Measurements from ENCODE around the gene AP4E1. TPM values are rescaled to one million over a fixed set of nuclear protein-coding genes. Genes with fewer than 3 reads are reported as not detected.
"Not testable (repeated sequence)": the region's sequence is repeated elsewhere in the genome, so short reads cannot be mapped to it uniquely, and the experiment has no call there.

AP4E1 gene
- total RNA-seq, 3 donors from 2014 or later, result 13.1 to 14.7 (median 14.4) TPM

- Mint-ChIP-seq H3K4me1 (ENCODE audit: low read depth) (no peaks in the 10 kb centered on the region), H3K4me3 (no peak overlapping the region), H3K9me3 (no peaks in the 10 kb centered on the region), H3K36me3 (ENCODE audit: insufficient read depth) (peaks cover 42% of the 10 kb centered on the region), H3K27me3 (ENCODE audit: low read depth) (no peaks in the 10 kb centered on the region)
- DNase-seq (no peak), ATAC-seq (no peak)
These were observed 35.2 kb downstream of the AP4E1 start for GRCh38 chr15:50943638-50944037.

GRCh38 chr15:50944672-50945071 lies 36.2 kb downstream of the AP4E1 start:
- H3K4me1 Mint-ChIP-seq (ENCODE audit: low read depth), result no peaks in the 10 kb centered on the region
- H3K27me3 Mint-ChIP-seq (ENCODE audit: low read depth), result no peaks in the 10 kb centered on the region
- DNase-seq, result no peak
- no peak overlapping the region for H3K4me3 Mint-ChIP-seq
- H3K9me3 Mint-ChIP-seq, result no peaks in the 10 kb centered on the region
- H3K36me3 Mint-ChIP-seq (ENCODE audit: insufficient read depth), result peaks cover 44% of the 10 kb centered on the region
- ATAC-seq, result no peak

DNA sequence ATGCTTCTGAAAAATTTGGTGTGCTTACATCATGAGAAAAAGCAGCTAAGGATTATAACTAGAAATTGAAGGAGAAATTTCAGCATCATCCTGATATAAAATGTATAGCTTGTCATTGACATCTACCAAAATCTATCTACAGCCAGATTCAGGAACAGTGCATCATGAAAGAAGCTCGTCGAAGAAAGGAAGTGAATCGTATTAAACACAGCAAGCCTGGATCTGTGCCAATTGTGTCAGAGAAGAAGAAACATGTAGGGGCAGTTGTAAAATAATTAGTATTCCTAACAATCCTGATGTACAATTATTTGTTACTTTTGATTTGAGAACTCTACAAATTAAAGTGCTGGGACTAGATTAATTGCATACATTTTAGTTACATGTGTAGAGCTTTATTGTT lies 37.2 kb downstream of the AP4E1 start:
- DNase-seq (no peak), ATAC-seq (no peak)
- Mint-ChIP-seq H3K36me3 (ENCODE audit: insufficient read depth) (peaks cover 50% of the 10 kb centered on the region), H3K4me3 (no peak overlapping the region), H3K4me1 (ENCODE audit: low read depth) (no peaks in the 10 kb centered on the region), H3K27me3 (ENCODE audit: low read depth) (no peaks in the 10 kb centered on the region), H3K9me3 (peaks cover 1% of the 10 kb centered on the region)

DNA sequence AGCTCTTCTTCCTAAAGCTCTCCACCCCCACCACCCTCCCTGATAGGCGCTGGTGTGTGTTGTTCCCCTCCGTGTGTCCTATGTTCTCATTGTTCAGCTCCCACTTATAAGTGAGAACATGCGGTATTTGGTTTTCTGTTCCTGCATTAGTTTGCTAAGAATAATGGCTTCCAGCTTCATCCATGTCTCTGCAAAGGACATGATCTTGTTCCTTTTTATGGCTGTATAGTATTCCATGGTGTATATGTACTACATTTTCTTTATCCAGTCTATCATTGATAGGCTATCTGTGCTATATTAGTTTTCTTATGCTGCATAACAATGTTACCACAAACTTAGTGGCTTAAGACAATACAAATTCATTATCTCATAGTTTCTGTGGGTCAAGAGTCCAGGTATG lies 42.3 kb downstream of the AP4E1 start:
- not testable (repeated sequence) for H3K4me3 Mint-ChIP-seq; H3K27me3 Mint-ChIP-seq (ENCODE audit: low read depth); ATAC-seq; DNase-seq; H3K4me1 Mint-ChIP-seq (ENCODE audit: low read depth)
- peaks cover 61% of the 10 kb centered on the region for H3K36me3 Mint-ChIP-seq (ENCODE audit: insufficient read depth)
- H3K9me3 Mint-ChIP-seq, result peaks cover 15% of the 10 kb centered on the region

DNA sequence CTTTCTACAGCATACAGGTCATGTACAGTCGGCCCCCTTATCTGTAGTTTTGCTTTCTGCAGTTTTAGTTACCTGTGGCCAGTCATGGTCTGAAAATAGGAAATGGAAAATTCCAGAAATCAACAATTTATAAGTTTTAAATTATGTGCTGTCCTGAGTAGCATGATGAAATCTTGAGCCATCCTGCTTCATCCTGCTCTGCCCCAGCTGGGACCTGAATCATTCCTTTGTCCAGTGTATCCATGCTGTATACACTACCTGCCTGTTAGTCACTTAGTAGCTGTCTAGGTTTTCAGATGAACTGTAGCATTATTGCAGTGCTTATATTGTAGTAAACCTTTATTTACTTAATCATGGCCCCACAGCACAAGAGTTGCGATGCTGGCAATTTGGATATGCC lies 44.8 kb downstream of the AP4E1 start:
- no peaks in the 10 kb centered on the region for H3K4me1 Mint-ChIP-seq (ENCODE audit: low read depth)
- DNase-seq (no peak), ATAC-seq (no peak)
- peaks cover 23% of the 10 kb centered on the region for H3K9me3 Mint-ChIP-seq
- H3K27me3 Mint-ChIP-seq (ENCODE audit: low read depth), result no peaks in the 10 kb centered on the region
- no peak overlapping the region for H3K4me3 Mint-ChIP-seq
- H3K36me3 Mint-ChIP-seq (ENCODE audit: insufficient read depth), result peaks cover 76% of the 10 kb centered on the region

DNA sequence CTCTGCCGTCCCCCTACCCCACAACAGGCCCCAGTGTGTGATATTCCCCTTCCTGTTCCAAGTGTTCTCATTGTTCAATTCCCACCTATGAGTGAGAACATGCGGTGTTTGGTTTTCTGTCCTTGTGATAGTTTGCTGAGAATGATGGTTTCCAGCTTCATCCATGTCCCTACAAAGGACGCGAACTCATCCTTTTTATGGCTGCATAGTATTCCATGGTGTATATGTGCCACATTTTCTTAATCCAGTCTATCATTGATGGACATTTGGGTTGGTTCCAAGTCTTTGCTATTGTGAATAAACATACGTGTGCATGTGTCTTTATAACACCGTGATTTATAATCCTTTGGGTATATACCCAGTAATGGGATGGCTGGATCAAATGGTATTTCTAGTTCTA lies 46.4 kb downstream of the AP4E1 start:
- not testable (repeated sequence) for H3K27me3 Mint-ChIP-seq (ENCODE audit: low read depth); H3K4me1 Mint-ChIP-seq (ENCODE audit: low read depth); H3K4me3 Mint-ChIP-seq; ATAC-seq; DNase-seq
- Mint-ChIP-seq H3K9me3 (peaks cover 31% of the 10 kb centered on the region), H3K36me3 (ENCODE audit: insufficient read depth) (peaks cover 82% of the 10 kb centered on the region)

GRCh38 chr15:50959717-50960116 lies 51.2 kb downstream of the AP4E1 start:
- Mint-ChIP-seq H3K4me1 (ENCODE audit: low read depth) (no peaks in the 10 kb centered on the region), H3K4me3 (no peak overlapping the region), H3K27me3 (ENCODE audit: low read depth) (no peaks in the 10 kb centered on the region), H3K36me3 (ENCODE audit: insufficient read depth) (peaks cover 77% of the 10 kb centered on the region), H3K9me3 (peaks cover 61% of the 10 kb centered on the region)
- no peak for ATAC-seq
- DNase-seq, result no peak

DNA sequence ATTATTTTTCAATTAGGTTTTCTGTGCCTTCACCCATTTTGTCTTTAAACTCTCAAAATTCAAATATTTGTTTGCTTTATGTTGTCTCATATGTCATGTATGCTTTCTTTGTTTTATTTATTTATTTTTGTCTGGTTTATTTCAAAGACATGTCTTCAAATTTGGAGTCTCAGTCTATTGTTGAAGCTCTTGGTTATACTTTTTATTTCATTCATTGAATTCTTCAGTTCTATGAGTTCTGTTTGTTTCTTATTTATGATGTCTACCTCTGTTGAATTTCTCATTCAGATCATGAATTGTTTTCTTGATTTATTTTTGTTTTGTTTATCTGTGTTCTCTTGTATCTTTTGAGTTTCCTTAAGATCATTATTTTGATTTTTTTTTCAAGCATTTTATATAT lies 55.6 kb downstream of the AP4E1 start:
- no peaks in the 10 kb centered on the region for H3K4me1 Mint-ChIP-seq (ENCODE audit: low read depth)
- peaks cover 66% of the 10 kb centered on the region for H3K9me3 Mint-ChIP-seq
- no peaks in the 10 kb centered on the region for H3K27me3 Mint-ChIP-seq (ENCODE audit: low read depth)
- DNase-seq (no peak), ATAC-seq (no peak)
- no peak overlapping the region for H3K4me3 Mint-ChIP-seq
- peaks cover 69% of the 10 kb centered on the region for H3K36me3 Mint-ChIP-seq (ENCODE audit: insufficient read depth)

GRCh38 chr15:50968353-50968752 lies 59.9 kb downstream of the AP4E1 start:
- H3K4me1 Mint-ChIP-seq (ENCODE audit: low read depth), result peaks cover 3% of the 10 kb centered on the region
- no peak for ATAC-seq
- no peak overlapping the region for H3K4me3 Mint-ChIP-seq
- peaks cover 78% of the 10 kb centered on the region for H3K36me3 Mint-ChIP-seq (ENCODE audit: insufficient read depth)
- no peaks in the 10 kb centered on the region for H3K27me3 Mint-ChIP-seq (ENCODE audit: low read depth)
- H3K9me3 Mint-ChIP-seq, result peaks cover 56% of the 10 kb centered on the region
- no peak for DNase-seq

DNA sequence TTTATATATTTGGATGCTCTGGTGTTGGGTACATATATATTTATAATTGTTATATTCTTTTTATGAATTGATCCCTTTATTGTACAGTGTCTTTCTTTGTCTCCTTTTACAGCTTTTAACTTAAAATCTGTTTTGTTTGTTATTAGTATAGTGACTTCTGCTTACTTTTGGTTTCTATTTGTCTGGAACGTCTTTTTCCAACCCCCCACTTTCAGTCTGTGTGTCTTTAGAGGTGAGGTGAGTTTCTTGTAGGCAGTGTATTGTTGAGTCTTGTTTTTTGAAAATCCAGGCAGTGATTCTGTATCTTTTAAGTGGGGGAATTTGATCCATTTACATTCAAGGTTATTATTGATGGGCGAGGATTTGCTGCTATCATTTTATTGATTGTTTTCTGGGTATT lies 62.0 kb downstream of the AP4E1 start:
- Mint-ChIP-seq H3K27me3 (ENCODE audit: low read depth) (no peaks in the 10 kb centered on the region), H3K4me1 (ENCODE audit: low read depth) (peaks cover 3% of the 10 kb centered on the region), H3K36me3 (ENCODE audit: insufficient read depth) (peaks cover 75% of the 10 kb centered on the region), H3K9me3 (peaks cover 45% of the 10 kb centered on the region), H3K4me3 (no peak overlapping the region)
- ATAC-seq, result no peak
- no peak for DNase-seq

DNA sequence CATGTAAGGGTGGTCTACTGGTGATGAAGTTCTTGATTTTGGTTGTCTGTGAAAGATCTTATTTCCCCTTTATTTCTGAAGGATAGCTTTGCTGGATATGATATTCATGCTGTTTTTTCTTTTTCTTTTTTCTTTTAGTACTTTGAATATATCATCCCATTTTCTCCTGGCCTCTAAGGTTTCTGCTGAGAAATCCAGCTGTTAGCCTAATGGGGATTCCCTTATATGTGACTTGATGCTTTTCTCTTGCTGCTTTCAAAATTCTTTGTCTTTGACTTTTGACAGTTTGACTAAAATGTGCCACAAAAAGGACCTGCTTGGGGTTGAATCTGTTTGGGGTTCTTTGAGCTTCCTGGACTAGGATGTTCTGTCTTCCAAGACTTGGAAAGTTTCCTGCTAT lies 62.6 kb downstream of the AP4E1 start:
- ATAC-seq (no peak), DNase-seq (no peak)
- H3K4me1 Mint-ChIP-seq (ENCODE audit: low read depth), result peaks cover 3% of the 10 kb centered on the region
- peaks cover 42% of the 10 kb centered on the region for H3K9me3 Mint-ChIP-seq
- peaks cover 75% of the 10 kb centered on the region for H3K36me3 Mint-ChIP-seq (ENCODE audit: insufficient read depth)
- H3K4me3 Mint-ChIP-seq, result no peak overlapping the region
- H3K27me3 Mint-ChIP-seq (ENCODE audit: low read depth), result no peaks in the 10 kb centered on the region

DNA sequence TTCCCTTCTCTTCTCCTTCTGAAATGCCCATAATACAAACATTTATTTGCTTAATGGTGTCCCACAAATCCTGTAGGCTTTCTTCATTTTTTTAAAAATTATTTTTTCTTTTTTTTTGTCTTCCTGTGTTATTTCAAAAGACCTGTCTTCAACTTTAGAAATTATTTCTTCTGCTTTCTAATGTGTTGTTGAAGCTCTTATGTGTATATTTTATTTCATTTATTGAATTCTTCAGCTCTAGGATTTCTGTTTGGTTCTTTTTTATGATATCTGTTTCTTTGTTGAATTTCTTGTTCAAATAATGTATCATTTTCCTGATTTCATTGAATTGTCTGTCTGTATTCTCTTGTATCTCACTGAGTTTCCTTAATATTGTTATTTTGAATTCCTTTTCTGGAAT lies 63.1 kb downstream of the AP4E1 start:
- ATAC-seq (no peak), DNase-seq (no peak)
- peaks cover 42% of the 10 kb centered on the region for H3K9me3 Mint-ChIP-seq
- H3K4me1 Mint-ChIP-seq (ENCODE audit: low read depth), result peaks cover 3% of the 10 kb centered on the region
- peaks cover 77% of the 10 kb centered on the region for H3K36me3 Mint-ChIP-seq (ENCODE audit: insufficient read depth)
- no peaks in the 10 kb centered on the region for H3K27me3 Mint-ChIP-seq (ENCODE audit: low read depth)
- H3K4me3 Mint-ChIP-seq, result no peak overlapping the region

DNA sequence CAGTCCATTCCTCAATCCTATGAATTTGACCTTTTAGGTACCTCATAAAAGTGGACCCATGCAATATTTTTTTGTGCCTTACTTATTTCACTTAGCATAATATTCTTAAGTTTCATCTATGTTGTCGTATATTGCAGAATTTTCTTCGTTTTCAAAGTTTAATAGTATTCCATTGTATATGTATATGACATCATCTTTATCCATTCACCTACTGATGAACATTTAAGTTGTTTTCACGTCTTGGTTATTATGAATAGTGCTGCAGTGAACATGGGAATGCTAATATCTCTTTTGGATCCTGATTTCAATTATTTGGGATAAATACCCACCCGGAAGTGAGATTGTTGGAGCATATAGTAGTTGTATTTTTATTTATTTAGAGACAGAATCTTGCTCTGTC lies 65.1 kb downstream of the AP4E1 start:
- Mint-ChIP-seq H3K4me3 (no peak overlapping the region), H3K27me3 (ENCODE audit: low read depth) (no peaks in the 10 kb centered on the region), H3K4me1 (ENCODE audit: low read depth) (peaks cover 5% of the 10 kb centered on the region), H3K9me3 (peaks cover 42% of the 10 kb centered on the region), H3K36me3 (ENCODE audit: insufficient read depth) (peaks cover 69% of the 10 kb centered on the region)
- no peak for DNase-seq
- ATAC-seq, result no peak

GRCh38 chr15:50977162-50977561 lies 68.7 kb downstream of the AP4E1 start:
- no peak overlapping the region for H3K4me3 Mint-ChIP-seq
- DNase-seq (no peak), ATAC-seq (no peak)
- peaks cover 13% of the 10 kb centered on the region for H3K9me3 Mint-ChIP-seq
- peaks cover 58% of the 10 kb centered on the region for H3K36me3 Mint-ChIP-seq (ENCODE audit: insufficient read depth)
- H3K4me1 Mint-ChIP-seq (ENCODE audit: low read depth), result peaks cover 5% of the 10 kb centered on the region
- H3K27me3 Mint-ChIP-seq (ENCODE audit: low read depth), result no peaks in the 10 kb centered on the region

DNA sequence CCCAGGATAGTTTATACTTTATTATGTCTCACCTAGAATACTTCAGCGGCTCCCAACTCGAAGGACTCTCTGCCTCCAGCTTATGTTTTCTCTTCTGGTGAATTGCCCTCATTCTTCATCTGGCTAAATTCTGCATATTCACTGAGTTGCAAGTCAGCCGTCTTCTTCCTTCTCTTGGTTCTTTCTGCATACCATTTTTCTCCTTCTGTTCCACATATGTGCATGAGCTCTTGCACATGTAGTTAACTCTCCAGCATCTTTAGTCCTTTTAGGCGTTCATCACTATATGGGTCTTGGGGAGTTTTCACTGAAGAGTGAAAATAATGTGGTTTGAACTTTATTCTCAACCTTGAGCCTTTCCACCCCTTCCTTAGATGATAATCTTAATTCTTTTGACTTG lies 70.1 kb downstream of the AP4E1 start:
- no peak overlapping the region for H3K4me3 Mint-ChIP-seq
- ATAC-seq (no peak), DNase-seq (no peak)
- H3K27me3 Mint-ChIP-seq (ENCODE audit: low read depth), result no peaks in the 10 kb centered on the region
- peaks cover 12% of the 10 kb centered on the region for H3K9me3 Mint-ChIP-seq
- peaks cover 5% of the 10 kb centered on the region for H3K4me1 Mint-ChIP-seq (ENCODE audit: low read depth)
- peaks cover 56% of the 10 kb centered on the region for H3K36me3 Mint-ChIP-seq (ENCODE audit: insufficient read depth)

DNA sequence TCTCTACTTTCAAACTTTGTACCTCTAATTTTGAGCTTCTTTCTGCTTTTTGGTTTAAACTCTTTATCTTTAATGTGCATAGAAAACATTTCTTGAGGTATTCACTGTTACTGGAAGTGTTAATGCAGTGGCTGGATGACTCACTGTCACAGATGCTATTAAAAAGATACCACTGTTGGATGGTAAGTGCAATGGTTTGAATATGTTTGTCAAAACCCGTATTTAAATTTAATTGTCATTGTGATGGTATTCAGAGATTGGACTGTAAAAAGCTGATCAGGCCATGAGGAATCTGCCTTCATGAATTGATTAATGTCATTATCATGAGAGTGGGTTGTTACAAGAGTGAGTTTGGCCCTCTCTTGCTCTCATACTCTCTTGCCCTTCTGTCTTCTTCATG lies 70.6 kb downstream of the AP4E1 start:
- DNase-seq (no peak), ATAC-seq (no peak)
- H3K9me3 Mint-ChIP-seq, result peaks cover 14% of the 10 kb centered on the region
- peaks cover 5% of the 10 kb centered on the region for H3K4me1 Mint-ChIP-seq (ENCODE audit: low read depth)
- H3K36me3 Mint-ChIP-seq (ENCODE audit: insufficient read depth), result peaks cover 59% of the 10 kb centered on the region
- no peak overlapping the region for H3K4me3 Mint-ChIP-seq
- no peaks in the 10 kb centered on the region for H3K27me3 Mint-ChIP-seq (ENCODE audit: low read depth)
